GM12872 (cell line): ENCODE measurements around the gene YWHAG.

Experiments
- CTCF ChIP-seq: IDR thresholded peaks from 3 replicates; pipeline ENCODE4 v1.5.1; 2011; ENCODE audit warnings: low read depth, mild to moderate bottlenecking, low read length, moderate library complexity; ENCODE audit not compliant: insufficient read depth

YWHAG gene

GRCh38 chr7:76396864-76397263, 38.1 kb upstream of the YWHAG start:
- no peak for TF ChIP-seq CTCF

GRCh38 chr7:76395965-76396726, 37.4 kb upstream of the YWHAG start:
- no peak for TF ChIP-seq CTCF

GRCh38 chr7:76394957-76395356, 36.2 kb upstream of the YWHAG start:
- TF ChIP-seq CTCF, result no peak

- no peak for TF ChIP-seq CTCF
Measured at GRCh38 chr7:76393116-76394031, 34.6 kb upstream of the YWHAG start.

GRCh38 chr7:76392531-76393115, 33.8 kb upstream of the YWHAG start:
- TF ChIP-seq CTCF, result no peak

GRCh38 chr7:76390092-76390491, 31.3 kb upstream of the YWHAG start:
- no peak for TF ChIP-seq CTCF

- TF ChIP-seq CTCF, result no peak
Measured at GRCh38 chr7:76386691-76387260, 28.0 kb upstream of the YWHAG start.
